ENCODE measurements around the gene TXNRD3. TPM values are rescaled to one million over a fixed set of nuclear protein-coding genes. Genes with fewer than 3 reads are reported as not detected.
"Not testable (repeated sequence)": the region's sequence is repeated elsewhere in the genome, so short reads cannot be mapped to it uniquely, and the experiment has no call there.

Gene TXNRD3
- total and polyA plus RNA-seq, 2 experiments from 2014 or later: 8.7 to 11.7 TPM

GRCh38 chr3:126604691-126605090 is 50.2 kb downstream of the TXNRD3 start:
- H3K27ac ChIP-seq: no peak overlapping the region
- H3K4me1 ChIP-seq (ENCODE audit: low read depth): peaks cover 2% of the 10 kb centered on the region
- no peak for TF ChIP-seq CTCF (IDR thresholded peaks at IDR 0.05; ENCODE audit: low read depth, low read length)
- no peak overlapping the region for H3K4me3 ChIP-seq
- DNase-seq (ENCODE audit: low read depth in 1 of 2, low spot score in 1 of 2): no peak
- H3K36me3 ChIP-seq: peaks cover 13% of the 10 kb centered on the region
- H3K9me3 ChIP-seq (ENCODE audit: low read depth): no peaks in the 10 kb centered on the region
- H3K27me3 ChIP-seq: no peaks in the 10 kb centered on the region

- no peaks in the 10 kb centered on the region for H3K36me3 ChIP-seq
- no peak overlapping the region for H3K27ac ChIP-seq
- H3K4me3 ChIP-seq: no peak overlapping the region
- no peaks in the 10 kb centered on the region for H3K4me1 ChIP-seq (ENCODE audit: low read depth)
- no peaks in the 10 kb centered on the region for H3K27me3 ChIP-seq
- DNase-seq (ENCODE audit: low read depth in 1 of 2, low spot score in 1 of 2): no peak
- no peak for TF ChIP-seq CTCF (IDR thresholded peaks at IDR 0.05; ENCODE audit: low read depth, low read length)
- no peaks in the 10 kb centered on the region for H3K9me3 ChIP-seq (ENCODE audit: low read depth)
Measured at GRCh38 chr3:126599101-126599500, 55.8 kb downstream of the TXNRD3 start.

GRCh38 chr3:126595479-126595878 is 59.4 kb downstream of the TXNRD3 start:
- H3K36me3 ChIP-seq; DNase-seq (ENCODE audit: low read depth in 1 of 2, low spot score in 1 of 2); H3K27ac ChIP-seq; H3K4me1 ChIP-seq (ENCODE audit: low read depth); H3K27me3 ChIP-seq; H3K9me3 ChIP-seq (ENCODE audit: low read depth); H3K4me3 ChIP-seq: not testable (repeated sequence)

GRCh38 chr3:126591515-126591914 is 63.4 kb downstream of the TXNRD3 start:
- H3K27me3 ChIP-seq; H3K36me3 ChIP-seq; H3K9me3 ChIP-seq (ENCODE audit: low read depth); H3K4me3 ChIP-seq; H3K4me1 ChIP-seq (ENCODE audit: low read depth); H3K27ac ChIP-seq; DNase-seq (ENCODE audit: low read depth in 1 of 2, low spot score in 1 of 2): not testable (repeated sequence)

- H3K4me1 ChIP-seq (ENCODE audit: low read depth): no peaks in the 10 kb centered on the region
- no peaks in the 10 kb centered on the region for H3K9me3 ChIP-seq (ENCODE audit: low read depth)
- H3K27me3 ChIP-seq: no peaks in the 10 kb centered on the region
- no peak for DNase-seq (ENCODE audit: low read depth in 1 of 2, low spot score in 1 of 2)
- H3K36me3 ChIP-seq: no peaks in the 10 kb centered on the region
- TF ChIP-seq CTCF (IDR thresholded peaks at IDR 0.05; ENCODE audit: low read depth, low read length): no peak
- no peak overlapping the region for H3K27ac ChIP-seq
- H3K4me3 ChIP-seq: no peak overlapping the region
Measured at GRCh38 chr3:126582311-126582710, 72.6 kb downstream of the TXNRD3 start.

- no peak for DNase-seq (ENCODE audit: low read depth in 1 of 2, low spot score in 1 of 2)
- no peak for TF ChIP-seq CTCF (IDR thresholded peaks at IDR 0.05; ENCODE audit: low read depth, low read length)
- Histone ChIP-seq H3K4me1 (ENCODE audit: low read depth) (no peaks in the 10 kb centered on the region), H3K9me3 (ENCODE audit: low read depth) (no peaks in the 10 kb centered on the region), H3K27me3 (no peaks in the 10 kb centered on the region), H3K27ac (no peak overlapping the region), H3K36me3 (no peaks in the 10 kb centered on the region), H3K4me3 (no peak overlapping the region)
Measured at GRCh38 chr3:126581569-126581968, 73.4 kb downstream of the TXNRD3 start.

GRCh38 chr3:126580746-126581145 is 74.2 kb downstream of the TXNRD3 start:
- Histone ChIP-seq H3K4me3 (no peak overlapping the region), H3K4me1 (ENCODE audit: low read depth) (no peaks in the 10 kb centered on the region), H3K9me3 (ENCODE audit: low read depth) (no peaks in the 10 kb centered on the region), H3K27me3 (no peaks in the 10 kb centered on the region), H3K36me3 (no peaks in the 10 kb centered on the region), H3K27ac (no peak overlapping the region)
- no peak for TF ChIP-seq CTCF (IDR thresholded peaks at IDR 0.05; ENCODE audit: low read depth, low read length)
- DNase-seq (ENCODE audit: low read depth in 1 of 2, low spot score in 1 of 2): no peak

All from cardiac muscle cell (in vitro differentiated cells and primary cell).